Endothelial cell of umbilical vein (primary cell): ENCODE data around the gene VEPH1.

Source experiments
- EZH2 ChIP-seq: IDR thresholded peaks from 2 replicates; pipeline ENCODE4 v1.6.1; 2012; ENCODE audit warnings: borderline replicate concordance, low read depth, mild to moderate bottlenecking, moderate library complexity, low read length, inconsistent platforms; ENCODE audit not compliant: severe bottlenecking
- POLR2A ChIP-seq: IDR thresholded peaks from 2 replicates; pipeline ENCODE4 v1.6.1; 2012; ENCODE audit warnings: low read depth, mild to moderate bottlenecking, control low read depth, low read length
- POLR2AphosphoS5 ChIP-seq: IDR thresholded peaks from 2 replicates; pipeline ENCODE4 v1.6.1; 2012; ENCODE audit warnings: low read depth, mild to moderate bottlenecking, control low read depth, low read length, moderate library complexity; ENCODE audit not compliant: insufficient read depth
- TF ChIP-seq, protein P1 (sequence below), 2 donors: IDR thresholded peaks; 1 replicate in 1 of 2; 2 replicates in 1 of 2; pipeline ENCODE4 v1.5.1; 2011; ENCODE audit warnings: low read length in 2 of 2, mild to moderate bottlenecking in 2 of 2, moderate library complexity in 2 of 2, control low read depth in 1 of 2, inconsistent platforms in 1 of 2, low read depth in 1 of 2; ENCODE audit not compliant: insufficient read depth in 1 of 2; ENCODE audit errors: extremely low read depth in 1 of 2
- TF ChIP-seq, protein P2 (sequence below): IDR thresholded peaks from 2 replicates; pipeline ENCODE4 v1.6.1; 2011; ENCODE audit not compliant: insufficient read depth, insufficient read length

DNA sequence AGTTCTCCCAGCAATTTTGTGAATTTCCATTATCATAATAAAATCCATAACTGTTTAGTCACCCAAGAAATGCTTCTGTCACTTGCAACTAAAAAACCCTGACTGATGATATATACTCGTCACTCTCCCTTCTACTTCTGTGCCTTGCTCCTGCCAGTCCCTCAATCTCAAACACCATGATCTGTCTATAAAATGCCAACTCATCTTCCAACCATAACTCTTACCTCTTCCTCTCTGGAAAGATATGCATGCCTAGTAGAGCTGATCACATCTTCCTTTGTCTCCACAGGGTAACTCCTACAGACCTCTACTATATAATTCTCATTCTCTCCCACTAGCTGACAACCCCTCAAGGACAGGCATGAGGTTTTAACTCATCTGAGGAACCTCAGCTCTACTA lies 5.2 kb upstream of the VEPH1 start:
- TF ChIP-seq EZH2 (no peak), POLR2A (no peak), POLR2AphosphoS5 (no peak)
- TF ChIP-seq, protein P1, sequence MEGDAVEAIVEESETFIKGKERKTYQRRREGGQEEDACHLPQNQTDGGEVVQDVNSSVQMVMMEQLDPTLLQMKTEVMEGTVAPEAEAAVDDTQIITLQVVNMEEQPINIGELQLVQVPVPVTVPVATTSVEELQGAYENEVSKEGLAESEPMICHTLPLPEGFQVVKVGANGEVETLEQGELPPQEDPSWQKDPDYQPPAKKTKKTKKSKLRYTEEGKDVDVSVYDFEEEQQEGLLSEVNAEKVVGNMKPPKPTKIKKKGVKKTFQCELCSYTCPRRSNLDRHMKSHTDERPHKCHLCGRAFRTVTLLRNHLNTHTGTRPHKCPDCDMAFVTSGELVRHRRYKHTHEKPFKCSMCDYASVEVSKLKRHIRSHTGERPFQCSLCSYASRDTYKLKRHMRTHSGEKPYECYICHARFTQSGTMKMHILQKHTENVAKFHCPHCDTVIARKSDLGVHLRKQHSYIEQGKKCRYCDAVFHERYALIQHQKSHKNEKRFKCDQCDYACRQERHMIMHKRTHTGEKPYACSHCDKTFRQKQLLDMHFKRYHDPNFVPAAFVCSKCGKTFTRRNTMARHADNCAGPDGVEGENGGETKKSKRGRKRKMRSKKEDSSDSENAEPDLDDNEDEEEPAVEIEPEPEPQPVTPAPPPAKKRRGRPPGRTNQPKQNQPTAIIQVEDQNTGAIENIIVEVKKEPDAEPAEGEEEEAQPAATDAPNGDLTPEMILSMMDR (IDR thresholded peaks at IDR 0.05; ENCODE audit: extremely low read depth in 1 of 2, insufficient read depth in 1 of 2, low read depth in 1 of 2, low read length in 2 of 2), result no peak
- TF ChIP-seq, protein P2, sequence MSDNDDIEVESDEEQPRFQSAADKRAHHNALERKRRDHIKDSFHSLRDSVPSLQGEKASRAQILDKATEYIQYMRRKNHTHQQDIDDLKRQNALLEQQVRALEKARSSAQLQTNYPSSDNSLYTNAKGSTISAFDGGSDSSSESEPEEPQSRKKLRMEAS, result no peak
